ENCODE results near the gene PNMT.
"Not testable (repeated sequence)": the region's sequence is repeated elsewhere in the genome, so short reads cannot be mapped to it uniquely, and the experiment has no call there.

Gene PNMT

GRCh38 chr17:39687546-39688474 lies 19.6 kb downstream of the PNMT start, which contains the start of gene PGAP3:
Gene PGAP3, minus strand, starts transcription at chr17:39688057. Its CDS starts 43 bp downstream, at chr17:39688014.
- peak; percentile 69 for DNase-seq (ENCODE audit: low read depth)

- DNase-seq (ENCODE audit: low read depth): no peak
Observed at GRCh38 chr17:39688475-39688835, 20.2 kb downstream of the PNMT start.

GRCh38 chr17:39688945-39689344 lies 20.7 kb downstream of the PNMT start:
- no peak for DNase-seq (ENCODE audit: low read depth)

GRCh38 chr17:39694593-39694992 lies 26.3 kb downstream of the PNMT start:
- DNase-seq (ENCODE audit: low read depth): no peak

GRCh38 chr17:39695089-39695474 lies 26.8 kb downstream of the PNMT start:
- DNase-seq (ENCODE audit: low read depth): no peak

- no peak for DNase-seq (ENCODE audit: low read depth)
Observed at GRCh38 chr17:39696731-39697130, 28.5 kb downstream of the PNMT start.

- no peak for DNase-seq (ENCODE audit: low read depth)
Observed at GRCh38 chr17:39697961-39698360, 29.7 kb downstream of the PNMT start.

GRCh38 chr17:39699157-39699817 lies 31.0 kb downstream of the PNMT start:
- DNase-seq (ENCODE audit: low read depth): not testable (repeated sequence)

GRCh38 chr17:39699818-39700147 lies 31.5 kb downstream of the PNMT start, which contains the start of gene ERBB2:
Gene ERBB2, plus strand, starts transcription at chr17:39700064. Its CDS starts 175 bp downstream, at chr17:39700239.
- DNase-seq (ENCODE audit: low read depth): peak; percentile 52

GRCh38 chr17:39700148-39700987 lies 32.1 kb downstream of the PNMT start:
- no peak for DNase-seq (ENCODE audit: low read depth)

- DNase-seq (ENCODE audit: low read depth): no peak
Observed at GRCh38 chr17:39701012-39701783, 32.9 kb downstream of the PNMT start.

GRCh38 chr17:39701784-39702422 lies 33.6 kb downstream of the PNMT start:
- DNase-seq (ENCODE audit: low read depth): no peak

- no peak for DNase-seq (ENCODE audit: low read depth)
Observed at GRCh38 chr17:39702901-39703893, 34.9 kb downstream of the PNMT start.

GRCh38 chr17:39703913-39704312 lies 35.7 kb downstream of the PNMT start:
- no peak for DNase-seq (ENCODE audit: low read depth)

- DNase-seq (ENCODE audit: low read depth): no peak
Observed at GRCh38 chr17:39704821-39705551, 36.7 kb downstream of the PNMT start.

- no peak for DNase-seq (ENCODE audit: low read depth)
Observed at GRCh38 chr17:39705786-39706348, 37.6 kb downstream of the PNMT start.

- no peak for DNase-seq (ENCODE audit: low read depth)
Observed at GRCh38 chr17:39706383-39706782, 38.1 kb downstream of the PNMT start.

- DNase-seq (ENCODE audit: low read depth): no peak
Observed at GRCh38 chr17:39706921-39707337, 38.7 kb downstream of the PNMT start.
